Stimulated activated CD8-positive, alpha-beta memory T cell treated with anti-CD3 and anti-CD28 coated beads, Interleukin-15, amount 100 ng/mL, for 1 hour (primary cell): ENCODE results near the gene IMPG2.
"Not testable (repeated sequence)": the region's sequence is repeated elsewhere in the genome, so short reads cannot be mapped to it uniquely, and the experiment has no call there.

ENCODE experiments used
- DNase-seq: peaks from one replicate; pipeline ENCODE4 v3.0.0-alpha.2; 2020; ENCODE audit warnings: low read depth

The IMPG2 gene

DNA sequence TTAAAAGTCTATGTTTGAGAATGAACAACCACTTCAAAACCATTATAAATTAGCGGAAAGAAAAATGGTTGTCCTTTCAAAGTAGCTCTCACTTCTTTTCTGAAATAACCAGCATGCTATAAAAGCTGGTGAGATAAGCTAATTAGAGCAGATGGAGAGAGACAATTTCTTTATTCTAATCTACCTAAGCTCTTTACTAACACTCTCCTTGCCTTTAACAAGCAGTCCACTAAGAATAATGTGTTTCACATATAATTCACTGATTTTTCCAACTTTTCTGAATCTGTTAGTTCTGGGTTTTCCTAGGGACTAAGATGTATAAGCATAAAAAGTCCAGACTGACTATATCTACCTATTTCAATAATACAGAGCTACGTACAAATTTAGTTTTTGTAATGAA, at the start of gene IMPG2:
Gene IMPG2 (minus strand): TSS at position 101 of the 400 bp plus-strand sequence. CDS start 203 bp downstream, outside the sequence.
- DNase-seq, result no peak

DNA sequence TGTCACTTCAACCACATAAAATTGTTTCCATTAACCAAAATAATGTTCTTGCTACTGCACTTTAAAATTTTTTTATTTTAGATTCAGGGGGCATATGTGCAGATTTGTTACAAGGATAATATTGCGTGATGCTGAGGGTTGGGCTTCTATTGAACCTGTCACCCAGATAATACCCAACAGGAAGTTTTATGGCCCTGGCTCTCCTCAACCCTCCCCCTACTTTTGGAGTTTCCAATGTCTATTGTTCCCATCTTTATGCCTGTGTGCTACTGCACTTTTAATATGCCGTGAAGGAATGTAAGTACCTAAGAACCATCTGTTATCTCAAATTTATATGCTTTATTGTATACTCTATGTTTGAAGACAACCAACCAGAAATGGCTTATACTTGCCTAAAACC, 42.0 kb upstream of the IMPG2 start:
- DNase-seq, result no peak

DNA sequence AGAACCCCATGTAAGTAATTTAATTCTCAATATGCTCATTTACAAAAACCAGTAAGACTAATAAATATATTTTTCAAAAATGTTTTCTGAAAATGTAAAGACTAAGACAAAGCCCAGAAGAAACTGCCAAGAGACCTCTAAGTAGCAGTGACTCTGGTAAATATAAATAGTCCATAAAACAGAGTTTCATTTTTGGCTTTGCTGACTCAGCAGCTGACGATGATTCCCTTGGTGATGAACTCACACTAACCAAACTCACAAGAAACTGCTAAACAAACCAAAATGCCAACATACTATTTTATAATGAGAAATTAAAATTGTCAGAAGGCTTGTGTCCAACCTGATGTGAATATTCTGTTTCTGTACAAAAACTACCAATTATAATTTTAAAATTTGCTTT, 31.5 kb upstream of the IMPG2 start:
- DNase-seq, result no peak

DNA sequence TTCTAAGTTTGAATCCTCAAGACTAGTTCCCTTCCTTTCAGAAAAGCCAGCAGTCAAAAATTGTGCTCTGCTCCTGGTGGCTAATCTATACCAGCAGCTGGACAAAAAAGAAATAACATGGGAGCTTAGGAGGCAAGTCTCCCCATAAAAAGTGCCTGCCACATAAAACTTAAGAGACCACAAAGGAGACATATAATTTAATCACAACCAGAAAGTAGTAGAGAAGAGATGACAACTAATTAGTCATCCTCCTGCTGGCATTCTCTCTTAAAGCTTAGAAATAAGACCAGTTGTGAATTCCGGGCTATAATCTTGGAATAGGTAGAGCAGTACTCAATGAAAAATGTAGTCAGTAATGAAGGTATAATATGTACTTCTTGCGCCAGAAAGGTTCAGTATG, 20.2 kb upstream of the IMPG2 start:
- no peak for DNase-seq

DNA sequence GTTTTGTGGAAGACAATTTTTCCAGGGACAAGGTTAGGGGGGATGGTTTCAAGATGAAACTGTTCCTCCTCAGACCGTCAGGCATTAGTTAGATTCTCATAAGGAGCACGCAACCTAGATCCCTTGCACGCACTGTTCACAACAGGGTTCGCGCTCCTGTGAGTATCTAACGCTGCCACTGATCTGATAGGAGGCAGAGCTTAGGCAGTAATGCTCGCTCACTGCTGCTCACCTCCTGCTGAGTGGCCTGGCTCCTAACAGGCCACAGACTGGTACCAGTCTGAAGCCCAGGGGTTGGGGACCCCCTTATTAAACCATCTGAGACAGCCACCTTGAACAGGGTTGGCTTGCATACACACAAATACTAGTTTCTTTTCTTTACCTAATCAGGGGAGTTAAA, 13.5 kb upstream of the IMPG2 start:
- DNase-seq, result no peak

DNA sequence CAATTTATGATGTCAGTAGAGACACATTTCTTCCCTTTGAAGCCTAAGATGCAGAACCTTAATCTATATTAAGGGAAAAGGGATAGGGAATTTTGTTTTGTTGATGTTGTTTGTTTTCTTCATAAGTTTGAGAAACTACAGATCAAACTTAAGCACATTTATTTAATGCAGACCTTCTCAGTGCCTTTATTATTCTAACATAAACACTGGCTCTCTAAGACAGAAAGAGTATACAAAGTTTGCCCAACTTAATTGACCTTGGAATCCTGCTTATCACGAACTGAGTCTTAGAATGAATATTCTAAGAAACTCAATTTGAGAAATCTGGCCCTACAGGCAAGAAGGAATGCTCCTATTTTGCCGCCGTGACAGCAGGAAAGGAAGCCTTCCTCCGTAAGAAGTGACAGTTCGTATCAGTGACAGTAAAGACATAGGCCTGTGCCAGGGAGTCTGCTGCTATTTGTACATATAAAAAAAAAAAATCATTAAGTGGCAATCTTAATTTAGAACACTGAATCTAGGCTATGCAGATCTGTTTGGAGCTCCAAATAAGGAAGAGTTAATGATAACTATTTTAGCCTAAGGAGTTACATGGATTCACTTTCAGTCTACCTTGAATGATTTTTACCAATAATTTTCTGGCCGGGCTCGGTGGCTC, 8.8 kb upstream of the IMPG2 start:
- DNase-seq, result no peak

DNA sequence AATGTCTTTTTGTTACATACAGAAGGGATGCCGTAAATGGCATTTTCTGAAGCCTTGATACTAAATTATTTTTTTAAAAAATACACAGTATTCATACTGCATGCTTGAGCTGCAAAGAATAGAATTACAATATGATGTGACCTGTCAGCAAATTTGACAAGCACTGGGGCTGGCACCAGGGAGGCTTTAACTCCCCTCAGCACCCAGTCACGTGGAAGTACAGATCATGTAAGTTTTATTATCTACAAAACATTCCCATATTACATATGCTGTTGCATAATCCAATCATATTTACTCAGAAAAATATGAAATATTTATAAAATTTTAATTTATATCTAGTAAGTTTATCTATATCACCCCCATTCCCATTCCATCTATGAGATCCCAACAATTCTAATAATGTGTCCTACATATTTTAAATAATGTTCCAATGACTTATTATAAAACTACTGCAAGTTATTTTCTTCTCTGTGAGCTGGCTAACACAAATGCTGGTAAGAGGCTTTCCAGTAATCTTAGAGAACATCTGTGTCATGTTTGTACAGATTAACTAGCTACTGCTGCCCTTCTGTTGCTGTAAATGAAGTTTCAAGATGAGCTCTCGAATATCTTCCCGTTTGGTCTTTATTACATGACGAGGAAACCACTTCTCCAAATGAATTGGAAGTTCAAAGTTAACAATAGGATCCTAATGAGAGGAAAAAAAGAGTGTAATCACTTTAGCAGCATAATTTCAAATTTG, 5.2 kb upstream of the IMPG2 start:
- DNase-seq, result no peak

DNA sequence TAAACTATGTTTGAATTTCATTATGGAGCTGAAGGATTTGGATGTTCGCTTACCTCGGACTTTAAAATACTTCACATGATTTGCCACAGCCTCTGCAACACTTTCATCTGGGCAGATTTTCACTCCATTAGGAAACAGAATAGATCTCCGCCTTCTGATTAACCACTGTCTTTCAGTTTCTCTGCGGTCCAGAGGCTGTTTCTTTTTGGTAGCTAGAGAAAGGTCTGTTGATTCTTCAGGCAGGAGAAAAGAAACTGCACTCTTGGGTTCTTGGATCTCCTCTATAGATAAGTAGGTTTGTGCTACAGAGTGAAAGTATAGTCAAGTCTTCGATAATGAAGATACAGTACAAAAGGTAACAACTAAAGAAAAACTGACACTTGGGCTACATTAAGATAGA, 844 bp downstream of the IMPG2 start:
- no peak for DNase-seq

DNA sequence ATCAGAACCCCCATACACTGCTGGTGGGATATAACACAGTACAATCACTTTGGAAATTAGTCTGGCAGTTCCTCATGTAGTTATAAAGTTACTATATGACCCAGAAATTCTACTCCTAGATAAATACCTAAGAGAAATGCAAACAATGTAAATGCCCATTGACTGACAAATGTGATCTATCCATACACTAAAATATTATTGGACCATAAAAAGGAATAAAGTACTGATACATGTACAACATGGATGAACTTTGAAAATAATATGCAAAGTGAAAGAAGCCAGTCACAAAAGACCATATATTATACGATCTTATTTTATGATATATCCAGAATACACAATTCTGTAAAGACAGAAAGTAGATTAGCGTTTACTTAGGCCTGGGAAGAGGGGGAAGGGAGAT, 7.8 kb downstream of the IMPG2 start:
- DNase-seq, result no peak

DNA sequence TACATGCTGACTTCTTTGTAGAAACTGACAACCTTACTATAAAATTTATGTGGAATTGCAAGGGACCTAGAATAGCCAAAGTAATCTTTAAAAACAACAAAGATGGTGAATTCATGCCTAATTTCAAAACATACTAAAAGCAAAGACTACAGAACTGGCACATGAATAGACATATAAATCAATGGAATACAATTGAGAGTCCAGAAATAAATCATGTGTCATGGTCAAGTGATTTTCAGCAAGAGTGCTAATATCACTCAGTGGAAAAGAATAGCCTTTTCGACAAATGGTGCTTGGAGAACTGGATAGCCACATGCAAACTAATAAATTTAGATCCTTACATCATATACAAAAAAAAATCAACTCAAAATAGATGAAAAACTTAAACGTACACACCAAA, 8.7 kb downstream of the IMPG2 start:
- no peak for DNase-seq

DNA sequence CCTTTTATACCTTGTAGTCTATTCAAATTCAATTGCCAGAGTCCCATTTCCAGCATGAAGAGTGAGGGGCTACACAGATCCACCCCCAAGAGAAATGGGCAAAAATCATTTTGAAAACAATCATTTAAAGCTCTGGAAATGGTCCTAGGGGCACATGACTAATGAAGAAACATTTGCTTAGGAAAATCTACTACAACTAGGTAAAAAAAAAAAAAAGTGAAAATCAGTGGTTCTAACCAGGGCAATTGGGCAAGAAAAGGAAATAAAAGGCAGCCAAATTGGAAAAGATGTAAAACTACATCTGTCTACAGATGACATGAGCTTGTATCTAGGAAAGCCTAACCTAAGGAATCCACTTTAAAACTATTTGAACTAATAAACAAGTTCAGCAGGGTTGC, 9.4 kb downstream of the IMPG2 start:
- no peak for DNase-seq

DNA sequence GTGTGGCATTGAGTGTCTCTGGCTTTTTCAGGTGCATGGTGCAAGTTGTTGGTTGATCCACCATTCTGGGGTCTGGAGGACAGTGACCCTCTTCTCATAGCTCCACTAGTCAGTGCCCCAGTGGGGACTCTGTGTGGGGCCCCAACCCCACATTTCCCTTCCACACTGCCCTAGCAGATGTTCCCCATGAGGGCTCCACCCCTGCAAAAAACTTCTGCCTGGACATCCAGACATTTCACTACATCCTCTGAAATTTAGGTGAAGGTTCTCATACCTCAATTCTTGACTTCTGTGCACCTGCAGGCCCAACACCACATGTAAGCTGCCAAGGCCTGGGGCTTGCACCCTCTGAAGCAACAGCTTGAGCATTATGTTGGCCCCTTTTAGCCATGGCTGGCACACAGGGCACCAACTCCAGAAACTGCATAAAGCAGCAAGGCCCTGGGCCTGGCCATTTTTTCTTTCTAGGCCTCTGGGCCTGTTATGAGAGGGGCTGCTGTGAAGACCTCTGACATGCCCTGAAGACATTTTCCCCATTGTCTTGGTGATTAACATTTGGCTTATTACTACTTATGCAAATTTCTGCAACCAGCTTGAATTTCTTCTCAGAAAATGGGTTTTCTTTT, 12.1 kb downstream of the IMPG2 start:
- not testable (repeated sequence) for DNase-seq

DNA sequence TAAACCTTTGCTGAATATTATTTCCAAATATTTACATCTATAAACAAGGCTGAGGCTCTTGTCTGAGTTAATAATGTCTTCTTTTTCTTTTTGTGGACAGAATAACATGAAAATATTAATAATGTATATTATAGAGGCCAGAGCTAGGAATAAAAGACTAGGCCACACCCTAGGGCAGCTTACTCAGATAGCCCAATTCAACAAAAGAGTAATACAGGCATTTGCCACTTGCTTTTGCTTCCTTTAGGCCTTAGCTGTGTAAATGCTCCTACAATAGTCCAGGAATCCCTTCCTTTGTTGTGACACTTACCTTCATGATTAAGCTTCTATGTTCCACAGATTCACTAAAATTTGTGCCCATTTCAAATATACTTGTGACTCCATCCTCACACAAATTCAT, 16.5 kb downstream of the IMPG2 start:
- no peak for DNase-seq

DNA sequence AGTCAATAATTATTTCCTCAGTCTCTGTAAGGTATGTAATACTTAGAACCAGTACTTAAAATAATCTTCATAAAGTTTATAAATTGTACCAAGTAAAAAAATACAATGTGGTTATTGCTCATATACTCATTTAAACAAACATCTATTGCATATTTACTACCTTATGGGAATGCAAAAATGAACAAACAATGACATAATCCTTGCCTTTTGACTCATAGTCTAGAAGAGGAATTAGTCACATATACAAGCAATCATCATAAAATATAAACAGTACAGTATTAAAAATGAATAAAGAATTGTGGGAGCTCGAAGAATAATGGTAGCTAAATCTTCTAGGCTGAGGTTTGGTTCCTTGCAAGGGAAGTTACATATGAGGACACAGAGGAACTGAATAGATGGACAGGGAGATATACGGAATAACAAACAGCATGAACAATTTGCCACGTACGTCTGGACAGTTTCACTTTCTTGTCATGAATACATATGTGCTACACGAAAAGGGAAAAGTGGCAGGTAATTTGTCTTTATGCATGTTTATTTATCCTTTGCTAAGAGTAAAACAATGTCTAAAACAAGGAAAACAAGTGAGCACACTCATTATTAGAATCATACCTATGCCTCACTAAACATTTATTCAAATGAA, 17.2 kb downstream of the IMPG2 start:
- no peak for DNase-seq

DNA sequence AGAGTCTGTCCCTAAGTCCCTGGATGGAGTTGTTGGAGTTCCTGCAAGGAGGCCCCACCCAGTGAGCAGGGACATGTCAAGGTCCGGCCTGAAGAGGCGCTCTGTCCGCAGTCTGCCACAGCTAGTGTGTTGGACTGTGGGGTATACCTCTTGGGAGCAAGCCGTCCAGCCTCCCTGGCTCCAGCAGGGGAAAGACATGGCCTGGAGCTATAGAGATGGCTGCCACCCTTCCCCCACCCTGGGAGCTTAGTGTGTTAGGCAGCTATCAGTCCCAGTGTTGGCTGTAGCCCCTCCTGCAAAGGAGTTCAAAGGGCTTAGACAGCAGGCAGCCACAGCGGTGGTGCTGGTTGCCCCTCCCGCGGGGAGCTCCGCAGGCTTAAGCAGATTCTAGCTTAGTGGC, 20.3 kb downstream of the IMPG2 start:
- DNase-seq, result no peak

DNA sequence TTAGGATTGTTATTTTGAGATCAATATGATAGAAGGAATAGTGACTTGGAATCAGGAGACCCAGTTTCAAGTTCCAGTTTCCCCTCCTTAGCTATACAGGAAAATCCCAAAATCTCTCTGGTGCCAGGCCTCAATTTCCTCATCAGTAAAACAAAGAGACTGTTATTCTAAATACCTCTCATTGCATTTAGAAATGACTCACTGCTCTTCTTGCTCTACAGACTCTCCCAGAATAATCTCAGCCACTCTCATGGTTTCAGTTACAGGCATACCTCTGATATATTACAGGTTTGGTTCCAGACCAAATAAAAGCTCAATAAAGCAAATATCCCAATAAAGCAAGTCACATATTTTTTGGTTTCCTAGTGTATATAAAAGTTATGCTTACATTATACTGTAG, 28.3 kb downstream of the IMPG2 start:
- DNase-seq, result no peak

DNA sequence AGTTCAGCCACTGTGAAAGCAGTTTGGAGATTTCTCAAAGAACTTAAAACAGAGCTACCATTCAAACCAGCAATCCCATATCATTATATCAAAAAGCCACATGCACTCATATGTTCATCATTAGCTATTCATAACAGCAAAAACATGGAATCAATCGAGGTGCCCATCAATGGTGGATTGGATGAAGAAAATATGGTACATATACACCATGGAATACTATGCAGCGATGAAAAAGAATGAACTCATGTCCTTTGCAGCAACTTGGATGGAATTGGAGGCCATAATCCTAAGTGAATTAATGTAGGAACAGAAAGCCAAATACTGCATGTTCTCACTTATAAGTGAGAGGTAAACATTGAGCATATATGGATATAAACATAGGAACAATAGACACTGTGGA, 32.1 kb downstream of the IMPG2 start:
- no peak for DNase-seq

DNA sequence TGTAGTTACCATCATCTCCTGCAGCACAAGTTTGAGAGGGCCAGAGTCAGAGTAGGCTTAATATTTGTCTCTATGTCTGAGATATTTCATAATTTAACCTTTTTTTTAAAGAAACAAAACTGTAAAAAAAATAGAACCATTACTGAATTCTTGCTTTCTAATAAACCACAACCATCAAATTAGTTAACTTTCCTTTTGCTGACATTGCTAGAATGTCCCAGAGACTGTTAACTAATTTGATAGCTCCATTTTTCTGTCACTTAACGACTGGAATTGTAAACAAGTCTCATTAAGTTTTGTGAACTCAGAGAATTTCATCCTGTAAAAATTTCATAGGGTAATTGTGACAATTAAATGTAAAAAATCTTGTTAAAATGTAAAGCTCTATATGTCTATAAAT, 35.6 kb downstream of the IMPG2 start:
- no peak for DNase-seq

DNA sequence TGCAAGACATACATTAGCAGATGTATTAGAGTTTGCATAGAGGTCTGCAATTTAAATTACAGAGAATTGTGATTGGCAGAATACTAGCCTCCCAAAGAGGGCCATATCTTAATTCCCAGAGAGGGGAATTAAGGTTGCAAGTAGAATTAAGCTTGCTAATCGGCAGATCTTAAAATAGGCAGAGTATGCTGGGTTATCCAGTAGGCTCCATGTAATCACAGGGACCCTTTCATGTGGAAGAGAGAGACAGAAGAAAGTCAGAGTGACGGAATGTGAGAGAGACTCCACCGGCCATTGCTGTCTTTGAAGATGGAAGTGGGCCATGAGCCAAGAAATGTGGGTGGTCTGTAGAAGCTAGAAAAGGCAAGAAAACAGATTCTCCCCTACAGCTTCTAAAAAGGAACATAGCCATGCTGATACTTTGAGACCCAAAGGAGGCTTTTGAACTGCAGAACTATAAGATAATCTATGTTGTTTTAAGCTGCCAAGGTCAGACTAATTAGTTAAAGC, 38.8 kb downstream of the IMPG2 start:
- no peak for DNase-seq

DNA sequence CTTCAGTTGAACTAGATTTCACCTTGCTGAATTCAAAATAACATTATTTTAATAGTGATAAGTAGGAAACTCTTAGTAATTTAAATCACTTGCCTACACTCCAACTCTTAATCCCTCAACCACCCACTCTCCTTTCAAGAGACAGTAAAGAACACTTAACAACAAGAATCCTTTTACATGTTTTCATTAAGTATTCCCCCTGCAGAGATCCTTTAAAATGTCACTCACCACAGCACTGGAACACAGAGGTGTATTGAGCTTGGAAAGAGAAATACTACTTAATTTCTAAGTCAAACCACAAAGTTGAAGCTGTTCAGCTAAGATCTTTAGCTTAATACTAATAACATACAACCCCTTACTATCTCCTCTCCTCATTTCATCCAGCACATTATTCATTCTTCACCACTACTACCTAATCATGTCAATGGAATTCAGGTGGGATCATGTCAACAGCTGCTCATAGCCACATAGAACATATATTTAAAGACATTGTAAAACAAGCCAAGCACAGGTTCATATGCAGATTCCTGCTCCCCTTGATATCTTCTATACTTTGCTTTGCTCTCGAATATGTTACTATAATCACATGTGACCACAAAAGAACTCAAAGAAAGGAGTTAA, 40.5 kb downstream of the IMPG2 start:
- no peak for DNase-seq

DNA sequence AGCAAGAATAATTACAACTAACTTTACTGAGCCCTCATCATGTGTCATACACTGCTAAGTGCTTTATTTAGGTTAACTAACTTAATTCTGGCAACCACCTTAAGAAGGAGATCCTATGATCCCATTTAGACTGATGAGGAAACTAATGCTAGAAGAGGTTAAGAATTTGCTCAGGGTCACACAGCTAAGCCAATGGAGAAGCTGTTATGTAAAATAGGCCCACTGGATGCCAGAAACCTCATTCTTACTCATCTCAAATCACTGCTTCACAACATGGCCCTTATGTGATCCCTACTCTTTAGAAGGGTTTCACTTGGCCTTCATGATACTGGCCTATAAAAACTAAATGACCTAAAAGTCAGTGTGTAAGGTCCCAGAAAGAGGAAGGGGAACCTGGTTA, 41.2 kb downstream of the IMPG2 start:
- no peak for DNase-seq

DNA sequence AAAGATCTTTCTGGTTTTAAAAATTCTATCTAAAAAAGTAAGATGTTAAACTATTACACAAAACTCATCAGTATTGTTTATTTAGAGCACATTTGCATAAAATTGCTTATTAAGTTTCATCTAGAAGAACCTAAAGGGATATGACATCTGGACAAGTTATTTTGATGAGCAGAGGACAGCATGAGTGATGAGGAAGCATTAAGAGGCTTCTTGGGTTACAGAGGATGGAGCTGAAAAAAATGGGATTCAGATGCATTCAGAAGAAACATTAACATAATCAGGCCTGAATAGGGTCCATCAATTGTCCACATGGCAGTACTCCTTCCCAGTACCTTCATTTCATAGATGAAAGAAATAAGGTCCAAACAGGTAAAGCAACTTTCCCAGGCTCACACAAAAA, 41.6 kb downstream of the IMPG2 start:
- no peak for DNase-seq
